SK-N-SH treated with all-trans-retinoic acid at 6 μM for 48 hours (cell line): ENCODE data around the gene SON.

Experiments used
- ATAC-seq: fragments of 200-7000 bp; cut with Tn5 transposase; 3 replicates; pipeline ENCODE4 v1.9.1; 2020; ENCODE audit warnings: mild to moderate bottlenecking, moderate library complexity
- ARNTL ChIP-seq: fragments of 450-650 bp; formaldehyde crosslinking; IDR thresholded peaks from 2 replicates; pipeline ENCODE4 v1.5.0; 2020; ENCODE audit warnings: low read depth, mild to moderate bottlenecking, moderate library complexity, borderline replicate concordance
- BACH2 ChIP-seq: fragments of 250-450 bp; sonication (Bioruptor Pico); IDR thresholded peaks from 2 replicates; pipeline ENCODE4 v1.9.0; 2021; ENCODE audit warnings: mild to moderate bottlenecking, borderline replicate concordance
- CSDC2 ChIP-seq: fragments of 250-450 bp; sonication (Bioruptor Pico); IDR thresholded peaks from 2 replicates; pipeline ENCODE4 v1.5.0; 2020; ENCODE audit warnings: mild to moderate bottlenecking, moderate library complexity
- CSRNP3 ChIP-seq: fragments of 250-450 bp; sonication (Bioruptor Pico); IDR thresholded peaks from 2 replicates; pipeline ENCODE4 v1.5.1; 2021; ENCODE audit warnings: mild to moderate bottlenecking, moderate library complexity
- GLIS3 ChIP-seq: fragments of 250-450 bp; sonication (Bioruptor Pico); IDR thresholded peaks from 2 replicates; pipeline ENCODE4 v1.5.0; 2020; ENCODE audit warnings: mild to moderate bottlenecking, moderate library complexity
- ISL1 ChIP-seq: fragments of 250-450 bp; sonication (Bioruptor Pico); IDR thresholded peaks from 2 replicates; pipeline ENCODE4 v2.1.2; 2022; ENCODE audit warnings: mild to moderate bottlenecking, moderate library complexity
- OSR1 ChIP-seq: fragments of 250-450 bp; sonication (Bioruptor Pico); IDR thresholded peaks from 2 replicates; pipeline ENCODE4 v1.8.0; 2022; ENCODE audit warnings: moderate library complexity, mild to moderate bottlenecking, inconsistent platforms
- PATZ1 ChIP-seq: fragments of 250-450 bp; sonication (Bioruptor Pico); IDR thresholded peaks from 2 replicates; pipeline ENCODE4 v1.8.0; 2020; ENCODE audit warnings: mild to moderate bottlenecking, moderate library complexity, borderline replicate concordance
- PPARA ChIP-seq: fragments of 250-450 bp; sonication (Bioruptor Pico); IDR thresholded peaks from 2 replicates; pipeline ENCODE4 v1.5.0; 2020; ENCODE audit warnings: mild to moderate bottlenecking, borderline replicate concordance
- RARB ChIP-seq: fragments of 250-450 bp; sonication (Bioruptor Pico); IDR thresholded peaks from 2 replicates; pipeline ENCODE4 v1.8.0; 2021; ENCODE audit warnings: mild to moderate bottlenecking, moderate library complexity
- SNAI2 ChIP-seq: fragments of 250-450 bp; sonication (Bioruptor Pico); IDR thresholded peaks from 2 replicates; pipeline ENCODE4 v1.5.0; 2020; ENCODE audit warnings: mild to moderate bottlenecking, moderate library complexity
- TCF4 ChIP-seq: fragments of 250-450 bp; sonication (Bioruptor Pico); IDR thresholded peaks from 2 replicates; pipeline ENCODE4 v1.8.0; 2021; ENCODE audit warnings: mild to moderate bottlenecking, moderate library complexity, borderline replicate concordance
- TOX ChIP-seq: fragments of 250-450 bp; sonication (Bioruptor Pico); IDR thresholded peaks from 2 replicates; pipeline ENCODE4 v1.8.0; 2021; ENCODE audit warnings: mild to moderate bottlenecking, moderate library complexity, borderline replicate concordance
- ZC3H10 ChIP-seq: fragments of 250-450 bp; sonication (Bioruptor Pico); IDR thresholded peaks from 2 replicates; pipeline ENCODE4 v1.5.1; 2021; ENCODE audit warnings: mild to moderate bottlenecking, moderate library complexity
- ZFP30 ChIP-seq: fragments of 450-650 bp; formaldehyde crosslinking; IDR thresholded peaks from 2 replicates; pipeline ENCODE4 v1.5.0; 2022; ENCODE audit warnings: mild to moderate bottlenecking, moderate library complexity
- ZNF70 ChIP-seq: fragments of 450-650 bp; formaldehyde crosslinking; IDR thresholded peaks from 2 replicates; pipeline ENCODE4 v1.5.0; 2020; ENCODE audit warnings: mild to moderate bottlenecking, moderate library complexity
- ZNF8 ChIP-seq: fragments of 450-650 bp; formaldehyde crosslinking; IDR thresholded peaks from 2 replicates; pipeline ENCODE4 v1.5.0; 2020; ENCODE audit warnings: mild to moderate bottlenecking, moderate library complexity
- TF ChIP-seq, protein P1 (sequence below): fragments of 250-450 bp; sonication (Bioruptor Pico); IDR thresholded peaks from 2 replicates; pipeline ENCODE4 v1.5.0; 2020; ENCODE audit warnings: mild to moderate bottlenecking, moderate library complexity
- TF ChIP-seq, protein P2 (sequence below): fragments of 250-450 bp; sonication (Bioruptor Pico); IDR thresholded peaks from 2 replicates; pipeline ENCODE4 v1.5.1; 2020; ENCODE audit warnings: low read depth, mild to moderate bottlenecking, moderate library complexity

SON gene, protein sequence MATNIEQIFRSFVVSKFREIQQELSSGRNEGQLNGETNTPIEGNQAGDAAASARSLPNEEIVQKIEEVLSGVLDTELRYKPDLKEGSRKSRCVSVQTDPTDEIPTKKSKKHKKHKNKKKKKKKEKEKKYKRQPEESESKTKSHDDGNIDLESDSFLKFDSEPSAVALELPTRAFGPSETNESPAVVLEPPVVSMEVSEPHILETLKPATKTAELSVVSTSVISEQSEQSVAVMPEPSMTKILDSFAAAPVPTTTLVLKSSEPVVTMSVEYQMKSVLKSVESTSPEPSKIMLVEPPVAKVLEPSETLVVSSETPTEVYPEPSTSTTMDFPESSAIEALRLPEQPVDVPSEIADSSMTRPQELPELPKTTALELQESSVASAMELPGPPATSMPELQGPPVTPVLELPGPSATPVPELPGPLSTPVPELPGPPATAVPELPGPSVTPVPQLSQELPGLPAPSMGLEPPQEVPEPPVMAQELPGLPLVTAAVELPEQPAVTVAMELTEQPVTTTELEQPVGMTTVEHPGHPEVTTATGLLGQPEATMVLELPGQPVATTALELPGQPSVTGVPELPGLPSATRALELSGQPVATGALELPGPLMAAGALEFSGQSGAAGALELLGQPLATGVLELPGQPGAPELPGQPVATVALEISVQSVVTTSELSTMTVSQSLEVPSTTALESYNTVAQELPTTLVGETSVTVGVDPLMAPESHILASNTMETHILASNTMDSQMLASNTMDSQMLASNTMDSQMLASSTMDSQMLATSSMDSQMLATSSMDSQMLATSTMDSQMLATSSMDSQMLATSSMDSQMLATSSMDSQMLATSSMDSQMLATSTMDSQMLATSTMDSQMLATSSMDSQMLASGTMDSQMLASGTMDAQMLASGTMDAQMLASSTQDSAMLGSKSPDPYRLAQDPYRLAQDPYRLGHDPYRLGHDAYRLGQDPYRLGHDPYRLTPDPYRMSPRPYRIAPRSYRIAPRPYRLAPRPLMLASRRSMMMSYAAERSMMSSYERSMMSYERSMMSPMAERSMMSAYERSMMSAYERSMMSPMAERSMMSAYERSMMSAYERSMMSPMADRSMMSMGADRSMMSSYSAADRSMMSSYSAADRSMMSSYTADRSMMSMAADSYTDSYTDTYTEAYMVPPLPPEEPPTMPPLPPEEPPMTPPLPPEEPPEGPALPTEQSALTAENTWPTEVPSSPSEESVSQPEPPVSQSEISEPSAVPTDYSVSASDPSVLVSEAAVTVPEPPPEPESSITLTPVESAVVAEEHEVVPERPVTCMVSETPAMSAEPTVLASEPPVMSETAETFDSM (N-terminal part only)

DNA sequence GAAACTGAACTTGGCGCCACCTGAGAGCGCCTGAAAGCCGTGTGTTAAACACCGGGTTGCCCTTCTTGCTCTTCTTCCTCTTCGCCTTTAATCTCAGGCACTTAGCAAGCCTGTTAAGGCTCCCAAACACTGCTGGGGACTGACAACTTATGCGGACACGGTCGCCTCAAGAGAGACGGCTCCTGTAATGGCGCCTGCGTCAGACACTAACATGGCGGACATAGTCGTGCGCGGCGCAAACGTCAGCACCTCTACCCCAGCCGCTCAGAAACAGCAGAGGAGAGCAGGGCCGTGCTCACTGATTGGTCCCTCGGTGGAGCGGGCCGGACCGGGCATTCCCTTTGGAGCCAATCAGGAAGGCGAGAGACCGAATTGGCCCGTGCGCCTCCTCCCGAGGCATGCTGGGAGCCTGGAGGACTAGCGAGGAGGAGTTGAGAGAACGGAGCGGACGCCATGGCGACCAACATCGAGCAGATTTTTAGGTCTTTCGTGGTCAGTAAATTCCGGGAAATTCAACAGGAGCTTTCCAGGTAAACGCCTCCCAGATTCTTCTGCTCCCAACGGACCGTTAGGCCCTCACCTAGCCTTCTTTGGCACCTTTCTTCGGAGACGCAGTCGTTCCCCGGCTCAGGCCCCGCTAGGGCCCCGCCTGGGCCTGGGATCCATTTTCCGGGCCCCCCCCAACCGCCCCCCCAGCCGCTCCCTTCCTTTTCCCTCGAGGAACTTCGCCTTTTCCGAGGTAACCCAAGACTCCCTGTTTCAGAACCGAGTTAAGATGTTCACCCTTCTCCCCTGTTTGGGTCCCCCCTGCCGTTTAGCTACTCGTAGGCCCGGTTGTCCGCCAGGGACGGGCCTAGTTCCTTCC, at the start of gene SON:
SON (plus strand) TSS at position 399 of the 865 bp plus-strand sequence; CDS start at position 454, 55 bp downstream.
- ATAC-seq = peak; percentile 97
- TF ChIP-seq SNAI2 (CRISPR knock-in tag) = no peak
- TF ChIP-seq TCF4 (CRISPR knock-in tag) = no peak
- TF ChIP-seq RARB = no peak
- TF ChIP-seq ISL1 (CRISPR knock-in tag) = no peak
- TF ChIP-seq ARNTL = no peak
- 0 out of 2 replicates have a peak, but pooled peaks have one; percentile 35 for TF ChIP-seq ZC3H10 (CRISPR knock-in tag)
- TF ChIP-seq PPARA (CRISPR knock-in tag) = 0 out of 2 replicates have a peak, but pooled peaks have one; percentile 9
- TF ChIP-seq PATZ1 = peak; percentile 88; the same call in 1 of the 2 replicates
- TF ChIP-seq OSR1 (CRISPR knock-in tag) = no peak

- no peak for ATAC-seq
- TF ChIP-seq, protein P1, sequence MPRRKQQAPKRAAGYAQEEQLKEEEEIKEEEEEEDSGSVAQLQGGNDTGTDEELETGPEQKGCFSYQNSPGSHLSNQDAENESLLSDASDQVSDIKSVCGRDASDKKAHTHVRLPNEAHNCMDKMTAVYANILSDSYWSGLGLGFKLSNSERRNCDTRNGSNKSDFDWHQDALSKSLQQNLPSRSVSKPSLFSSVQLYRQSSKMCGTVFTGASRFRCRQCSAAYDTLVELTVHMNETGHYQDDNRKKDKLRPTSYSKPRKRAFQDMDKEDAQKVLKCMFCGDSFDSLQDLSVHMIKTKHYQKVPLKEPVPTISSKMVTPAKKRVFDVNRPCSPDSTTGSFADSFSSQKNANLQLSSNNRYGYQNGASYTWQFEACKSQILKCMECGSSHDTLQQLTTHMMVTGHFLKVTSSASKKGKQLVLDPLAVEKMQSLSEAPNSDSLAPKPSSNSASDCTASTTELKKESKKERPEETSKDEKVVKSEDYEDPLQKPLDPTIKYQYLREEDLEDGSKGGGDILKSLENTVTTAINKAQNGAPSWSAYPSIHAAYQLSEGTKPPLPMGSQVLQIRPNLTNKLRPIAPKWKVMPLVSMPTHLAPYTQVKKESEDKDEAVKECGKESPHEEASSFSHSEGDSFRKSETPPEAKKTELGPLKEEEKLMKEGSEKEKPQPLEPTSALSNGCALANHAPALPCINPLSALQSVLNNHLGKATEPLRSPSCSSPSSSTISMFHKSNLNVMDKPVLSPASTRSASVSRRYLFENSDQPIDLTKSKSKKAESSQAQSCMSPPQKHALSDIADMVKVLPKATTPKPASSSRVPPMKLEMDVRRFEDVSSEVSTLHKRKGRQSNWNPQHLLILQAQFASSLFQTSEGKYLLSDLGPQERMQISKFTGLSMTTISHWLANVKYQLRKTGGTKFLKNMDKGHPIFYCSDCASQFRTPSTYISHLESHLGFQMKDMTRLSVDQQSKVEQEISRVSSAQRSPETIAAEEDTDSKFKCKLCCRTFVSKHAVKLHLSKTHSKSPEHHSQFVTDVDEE (CRISPR knock-in tag) = no peak
- TF ChIP-seq SNAI2 (CRISPR knock-in tag) (no peak), ZNF8 (CRISPR knock-in tag) (no peak), BACH2 (no peak), CSRNP3 (no peak), ARNTL (no peak), TOX (CRISPR knock-in tag) (no peak), ZNF70 (CRISPR knock-in tag) (no peak), CSDC2 (CRISPR knock-in tag) (no peak), ISL1 (CRISPR knock-in tag) (no peak), TCF4 (CRISPR knock-in tag) (no peak), GLIS3 (no peak), PATZ1 (no peak), ZFP30 (CRISPR knock-in tag) (no peak), OSR1 (CRISPR knock-in tag) (no peak), RARB (no peak), ZC3H10 (CRISPR knock-in tag) (no peak)
- TF ChIP-seq, protein P2, sequence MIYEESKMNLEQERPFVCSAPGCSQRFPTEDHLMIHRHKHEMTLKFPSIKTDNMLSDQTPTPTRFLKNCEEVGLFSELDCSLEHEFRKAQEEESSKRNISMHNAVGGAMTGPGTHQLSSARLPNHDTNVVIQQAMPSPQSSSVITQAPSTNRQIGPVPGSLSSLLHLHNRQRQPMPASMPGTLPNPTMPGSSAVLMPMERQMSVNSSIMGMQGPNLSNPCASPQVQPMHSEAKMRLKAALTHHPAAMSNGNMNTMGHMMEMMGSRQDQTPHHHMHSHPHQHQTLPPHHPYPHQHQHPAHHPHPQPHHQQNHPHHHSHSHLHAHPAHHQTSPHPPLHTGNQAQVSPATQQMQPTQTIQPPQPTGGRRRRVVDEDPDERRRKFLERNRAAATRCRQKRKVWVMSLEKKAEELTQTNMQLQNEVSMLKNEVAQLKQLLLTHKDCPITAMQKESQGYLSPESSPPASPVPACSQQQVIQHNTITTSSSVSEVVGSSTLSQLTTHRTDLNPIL (CRISPR knock-in tag) = no peak
Observed at GRCh38 chr21:33493756-33494155, 49.1 kb upstream of the SON start.
